ENCODE measurements around the gene FBRSL1.

Gene FBRSL1

DNA sequence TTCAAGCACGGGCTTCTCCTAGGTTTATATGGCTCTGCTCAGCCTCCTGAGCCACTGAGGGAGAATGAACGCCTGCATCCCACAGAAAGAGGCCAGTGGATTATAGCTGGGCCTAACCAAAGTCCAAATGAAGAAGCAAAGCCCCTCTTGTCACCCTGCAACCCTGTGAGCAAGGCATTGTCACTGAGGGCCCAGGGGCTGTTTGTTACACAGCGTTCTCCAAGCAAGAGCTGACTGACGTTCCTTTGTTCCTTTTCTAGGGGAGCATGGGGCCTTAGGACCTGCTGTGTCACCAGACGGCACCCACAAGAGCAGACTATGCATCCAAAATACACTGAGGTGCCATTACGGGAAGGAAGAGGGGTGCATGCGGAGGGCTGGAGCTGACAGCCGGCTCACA, 4.3 kb upstream of the FBRSL1 start:
- no peak for DNase-seq

GRCh38 chr12:132486168-132486567, 3.8 kb upstream of the FBRSL1 start:
- DNase-seq = no peak

DNA sequence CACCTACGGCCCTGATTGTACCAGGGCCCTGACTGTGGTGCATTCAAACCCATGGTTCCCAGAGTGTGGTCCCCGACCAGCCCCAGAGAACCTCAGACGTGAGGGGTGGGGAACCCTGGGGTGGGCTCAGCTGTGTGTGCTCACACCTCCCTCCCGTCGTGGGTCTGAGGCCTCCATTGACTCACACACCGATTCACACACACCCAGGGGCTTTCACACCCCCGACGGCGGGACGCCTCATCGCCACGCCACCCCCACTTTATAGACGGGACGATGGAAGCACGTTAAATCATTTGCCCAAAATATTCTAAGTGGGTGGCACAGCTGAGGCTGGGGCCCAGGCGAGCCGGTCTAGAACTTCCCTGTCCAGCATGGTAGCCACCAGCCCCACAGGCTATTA, 3.4 kb upstream of the FBRSL1 start:
- DNase-seq = no peak

GRCh38 chr12:132487311-132487741, 2.6 kb upstream of the FBRSL1 start:
- no peak for DNase-seq

GRCh38 chr12:132488127-132489077, 1.5 kb upstream of the FBRSL1 start:
- DNase-seq = peak; percentile 68

GRCh38 chr12:132489078-132489601, 811 bp upstream of the FBRSL1 start:
- peak; percentile 74 for DNase-seq

DNA sequence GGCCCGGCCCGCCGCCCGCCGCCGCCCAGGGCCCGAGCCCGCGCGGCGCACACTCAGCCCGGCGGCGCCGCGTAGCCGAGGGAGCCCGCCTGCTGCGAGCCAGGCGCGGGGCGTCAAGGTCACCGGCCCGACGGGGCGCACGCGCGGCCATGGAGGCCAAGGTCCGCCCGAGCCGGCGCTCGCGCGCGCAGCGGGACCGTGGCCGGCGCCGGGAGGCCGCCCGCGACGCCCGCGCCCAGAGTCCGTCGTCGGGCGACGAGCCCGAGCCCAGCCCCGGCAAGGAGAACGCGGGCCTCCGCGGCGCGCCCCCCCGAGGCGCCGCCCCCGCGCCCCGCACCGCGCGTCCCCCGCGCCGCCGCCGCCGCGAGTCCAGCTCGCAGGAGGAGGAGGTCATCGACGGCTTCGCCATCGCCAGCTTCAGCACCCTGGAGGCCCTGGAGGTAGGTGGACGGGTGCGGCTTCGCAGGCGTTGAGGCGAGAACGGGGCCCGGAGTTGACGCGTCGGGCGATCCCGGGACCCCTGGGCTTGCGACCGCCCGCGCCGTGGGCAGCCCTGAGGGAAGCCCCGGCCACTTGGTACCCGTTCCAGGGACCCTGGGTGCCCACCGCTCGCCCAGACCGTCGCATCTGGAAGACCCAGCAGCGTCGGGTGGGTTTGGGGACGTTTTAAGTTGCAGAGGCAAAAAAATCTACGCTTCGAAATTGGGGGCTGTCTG, 629 bp downstream of the FBRSL1 start:
- peak; percentile 17 for DNase-seq

DNA sequence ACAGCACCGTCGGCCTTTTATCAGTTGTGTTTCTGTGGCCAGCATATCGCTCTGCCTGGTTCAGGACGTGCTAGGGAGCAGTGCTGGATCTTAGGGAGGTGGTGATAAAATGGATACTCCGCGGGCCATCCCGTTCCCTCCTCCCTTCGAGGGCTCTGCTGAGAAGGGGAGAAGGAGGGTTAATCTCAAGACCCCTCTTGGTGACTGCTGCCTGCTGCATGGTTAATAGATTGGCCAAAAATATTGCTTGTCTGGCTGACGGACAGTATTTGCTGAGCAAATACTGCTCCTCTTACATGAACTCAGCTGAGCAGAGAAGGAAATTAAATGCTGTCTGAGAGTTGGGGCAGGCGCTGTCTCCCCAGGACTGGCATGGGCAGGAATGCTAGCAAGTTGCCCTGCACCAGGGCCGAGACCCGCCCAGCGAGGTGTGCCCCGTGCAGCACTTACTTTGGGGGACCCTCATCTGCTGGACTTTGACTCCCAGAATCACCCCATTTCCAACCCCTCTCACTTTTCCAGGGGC, 1.2 kb downstream of the FBRSL1 start:
- no peak for DNase-seq

DNA sequence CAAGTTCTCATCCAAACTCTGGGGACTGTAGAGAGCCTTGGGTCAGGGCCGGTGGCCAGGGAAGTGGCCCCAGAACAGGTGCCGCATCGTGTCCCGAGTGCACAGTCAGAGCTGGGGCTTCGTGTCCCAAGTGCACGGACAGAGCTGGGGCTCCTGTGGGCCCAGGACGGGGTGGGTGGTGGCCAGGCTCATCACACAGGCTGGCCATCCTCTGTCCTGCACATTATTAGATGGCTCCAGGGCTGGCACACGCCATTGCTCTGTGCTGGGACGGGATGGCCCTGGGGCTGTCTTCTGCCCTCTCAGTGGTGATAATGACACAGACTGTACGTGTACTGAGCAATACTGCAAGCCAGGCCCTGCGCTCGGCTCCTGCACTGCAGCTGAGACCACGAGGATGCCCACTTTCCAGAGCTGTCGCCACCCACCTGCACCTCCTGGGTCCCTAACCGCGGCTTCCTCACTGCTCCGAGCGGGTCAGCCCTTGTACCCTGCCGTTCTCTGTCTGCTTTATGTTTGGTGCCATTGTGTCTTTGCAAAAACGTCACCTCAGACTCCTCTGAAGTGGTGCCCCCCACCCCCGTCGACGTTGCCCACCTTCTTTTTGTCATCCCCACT, 1.9 kb downstream of the FBRSL1 start:
- no peak for DNase-seq

DNA sequence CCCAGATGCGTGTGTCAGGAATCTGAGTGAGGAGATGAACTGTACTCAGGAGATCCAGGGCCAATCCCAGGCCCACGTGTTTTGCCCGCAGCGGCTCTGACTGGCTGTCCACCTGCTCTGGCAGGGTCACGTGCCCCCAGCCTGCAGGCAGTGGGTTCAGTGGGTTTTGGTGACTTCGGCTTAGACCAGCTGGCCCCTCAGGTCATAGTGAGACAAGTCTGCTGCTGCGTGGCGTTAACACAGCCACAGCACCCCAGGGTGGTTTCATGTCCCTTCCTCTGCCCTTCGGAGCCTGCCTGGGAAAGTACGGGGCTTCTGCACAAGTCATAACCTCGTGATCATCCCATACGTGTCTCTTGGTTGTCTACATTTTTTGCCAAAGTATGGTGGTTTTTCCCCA, 2.6 kb downstream of the FBRSL1 start:
- DNase-seq = no peak

DNA sequence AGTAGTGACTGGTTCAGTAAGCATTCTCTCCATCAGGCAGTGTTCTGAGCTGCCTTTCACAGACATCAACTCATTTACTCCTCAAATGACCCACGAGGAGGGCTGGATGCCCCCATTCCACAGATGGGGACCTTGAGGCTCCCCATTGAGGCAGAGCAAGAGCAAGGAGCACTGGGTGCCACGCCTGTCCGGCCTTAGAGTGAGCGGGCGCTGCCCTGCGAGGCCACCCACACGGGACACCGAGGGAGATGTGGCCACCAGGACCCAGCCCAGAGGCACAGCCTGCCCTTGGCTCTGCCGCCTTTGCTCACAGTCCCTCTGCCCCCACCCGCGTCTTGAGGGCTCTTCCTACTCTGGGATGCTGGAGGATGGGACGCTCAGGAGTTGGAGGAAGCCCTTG, 3.0 kb downstream of the FBRSL1 start:
- no peak for DNase-seq

- no peak for DNase-seq
Observed at GRCh38 chr12:132493482-132494178, 3.7 kb downstream of the FBRSL1 start.

DNA sequence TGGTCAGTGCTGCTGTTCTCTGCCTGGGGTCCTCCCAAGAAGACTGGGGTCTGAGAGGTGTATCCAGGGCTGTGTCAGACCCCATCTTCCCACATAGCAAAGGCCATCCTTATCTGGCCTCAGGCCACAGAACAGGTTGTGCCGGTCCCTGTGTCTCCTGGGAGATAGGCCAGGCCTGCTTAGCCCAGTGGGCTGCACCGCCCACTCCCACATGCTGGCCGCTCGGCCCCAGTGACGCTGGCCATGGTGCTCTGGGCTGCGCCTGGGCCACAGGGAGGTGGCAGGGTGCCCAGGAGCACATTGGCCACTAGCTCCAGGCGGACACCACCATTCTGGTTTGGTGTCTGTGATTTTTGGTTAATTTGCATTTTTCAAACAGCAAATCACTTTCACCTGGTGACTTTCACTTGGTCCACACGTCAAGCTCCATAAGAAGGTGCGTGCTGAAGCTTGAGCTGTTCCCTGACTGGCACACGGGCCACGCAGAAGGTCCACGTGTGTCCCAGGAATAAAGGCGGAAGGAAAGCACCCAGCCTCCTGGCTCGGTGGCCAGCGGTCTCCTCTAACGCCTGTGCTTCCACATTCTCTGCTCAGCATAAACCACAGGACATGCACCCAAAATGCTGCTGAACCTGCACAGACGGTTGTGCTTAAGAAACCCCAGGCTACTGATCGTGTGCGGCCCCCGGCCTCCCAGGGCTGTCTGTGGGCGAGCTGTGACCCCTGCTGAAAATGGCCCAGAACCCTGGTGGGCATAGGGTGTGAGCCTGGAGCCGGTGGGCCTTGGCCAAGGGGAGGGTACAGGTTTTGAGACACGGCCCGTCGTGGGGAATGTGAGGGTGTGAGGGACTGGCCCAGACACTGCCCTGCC, 4.6 kb downstream of the FBRSL1 start:
- DNase-seq = no peak

GRCh38 chr12:132495165-132495544, 5.2 kb downstream of the FBRSL1 start:
- DNase-seq = no peak

DNA sequence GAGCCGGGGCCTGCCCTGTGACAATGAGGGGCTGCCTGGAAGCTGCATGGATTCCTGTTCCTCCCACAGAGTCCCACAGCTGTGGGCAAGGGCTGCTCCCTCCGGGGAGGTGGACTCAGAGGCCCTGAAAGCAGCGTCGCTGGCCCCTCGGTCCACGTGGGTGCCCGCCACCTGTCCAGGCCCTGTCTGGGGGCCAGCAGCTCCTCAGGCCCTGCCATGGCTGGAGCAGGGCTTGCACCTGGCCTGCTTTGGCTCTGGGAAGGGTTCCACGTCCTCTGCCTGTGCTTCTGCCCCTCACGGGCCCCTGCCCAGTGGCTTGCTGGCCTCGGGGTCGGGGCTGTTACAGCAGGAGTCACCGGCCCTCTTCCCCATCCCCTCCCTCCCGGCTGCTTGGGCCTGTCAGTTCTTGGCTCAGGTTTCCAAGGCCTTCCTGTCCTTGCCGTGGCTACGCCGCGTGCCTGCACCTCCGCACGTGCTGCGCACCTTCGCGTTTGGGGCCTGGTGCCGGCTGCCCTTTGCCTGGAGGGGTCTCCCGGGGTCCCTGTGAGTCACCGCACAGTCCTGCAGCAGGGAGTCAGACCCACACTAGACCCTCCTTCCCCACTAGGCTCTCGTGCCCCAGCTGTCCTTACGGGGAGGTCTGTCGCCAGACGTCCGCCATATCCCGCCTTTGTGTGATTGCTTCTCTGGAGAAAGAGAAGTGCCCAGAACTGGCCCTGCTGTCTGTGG, 5.8 kb downstream of the FBRSL1 start:
- DNase-seq = no peak

- DNase-seq = no peak
Observed at GRCh38 chr12:132496358-132496669, 6.4 kb downstream of the FBRSL1 start.

DNA sequence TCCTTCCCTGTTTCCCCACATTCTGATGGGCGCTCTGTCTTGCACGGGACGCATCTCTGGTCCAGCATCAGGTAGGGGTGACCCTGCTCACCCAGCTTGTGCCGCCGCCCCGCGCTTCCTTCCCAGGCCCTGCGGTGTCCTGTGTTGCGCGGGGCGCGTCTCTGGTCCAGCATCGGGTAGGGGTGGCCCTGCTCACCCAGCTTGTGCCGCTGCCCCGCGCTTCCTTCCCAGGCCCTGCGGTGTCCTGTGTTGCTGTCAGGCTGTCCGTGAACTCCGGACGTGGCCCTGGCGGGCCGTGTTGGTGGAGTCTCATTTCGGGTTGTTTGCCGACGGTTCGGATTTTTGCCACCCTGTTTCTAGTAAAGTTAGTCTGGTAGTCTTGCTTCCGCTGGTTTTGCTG, 6.8 kb downstream of the FBRSL1 start:
- DNase-seq = no peak

GRCh38 chr12:132497514-132498405, 7.8 kb downstream of the FBRSL1 start:
- no peak for DNase-seq

GRCh38 chr12:132498931-132499330, 9.0 kb downstream of the FBRSL1 start:
- DNase-seq = no peak
